ENCODE results near the gene KRTAP2-1.

DNA sequence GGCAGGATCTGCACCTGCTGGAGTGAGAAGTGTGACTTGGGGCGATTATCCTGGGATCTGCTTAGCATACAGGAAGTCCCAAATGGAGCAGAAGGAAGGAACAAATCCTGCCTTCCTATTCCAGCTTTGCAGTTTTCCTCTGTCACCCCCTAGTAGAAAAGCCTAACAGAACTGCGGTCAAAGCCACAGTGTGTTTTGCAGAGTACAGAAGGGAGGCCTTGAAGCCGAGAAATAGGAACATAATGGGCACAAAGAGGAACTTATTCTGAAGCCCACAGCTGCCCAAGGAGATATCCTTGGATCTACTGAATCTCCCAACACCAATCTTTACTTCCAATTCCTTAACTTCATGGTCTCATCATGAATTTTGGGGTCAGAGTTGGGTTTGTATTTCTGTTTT is 28.6 kb downstream of the KRTAP2-1 start:
- TF ChIP-seq, protein P1, sequence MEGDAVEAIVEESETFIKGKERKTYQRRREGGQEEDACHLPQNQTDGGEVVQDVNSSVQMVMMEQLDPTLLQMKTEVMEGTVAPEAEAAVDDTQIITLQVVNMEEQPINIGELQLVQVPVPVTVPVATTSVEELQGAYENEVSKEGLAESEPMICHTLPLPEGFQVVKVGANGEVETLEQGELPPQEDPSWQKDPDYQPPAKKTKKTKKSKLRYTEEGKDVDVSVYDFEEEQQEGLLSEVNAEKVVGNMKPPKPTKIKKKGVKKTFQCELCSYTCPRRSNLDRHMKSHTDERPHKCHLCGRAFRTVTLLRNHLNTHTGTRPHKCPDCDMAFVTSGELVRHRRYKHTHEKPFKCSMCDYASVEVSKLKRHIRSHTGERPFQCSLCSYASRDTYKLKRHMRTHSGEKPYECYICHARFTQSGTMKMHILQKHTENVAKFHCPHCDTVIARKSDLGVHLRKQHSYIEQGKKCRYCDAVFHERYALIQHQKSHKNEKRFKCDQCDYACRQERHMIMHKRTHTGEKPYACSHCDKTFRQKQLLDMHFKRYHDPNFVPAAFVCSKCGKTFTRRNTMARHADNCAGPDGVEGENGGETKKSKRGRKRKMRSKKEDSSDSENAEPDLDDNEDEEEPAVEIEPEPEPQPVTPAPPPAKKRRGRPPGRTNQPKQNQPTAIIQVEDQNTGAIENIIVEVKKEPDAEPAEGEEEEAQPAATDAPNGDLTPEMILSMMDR (IDR thresholded peaks at IDR 0.05) = no peak
- TF ChIP-seq EP300 (IDR thresholded peaks at IDR 0.05) (no peak), POLR2A (IDR thresholded peaks at IDR 0.05) (no peak), POLR2AphosphoS5 (IDR thresholded peaks at IDR 0.05) (no peak)

Measured in sigmoid colon (tissue), 4 donors.